GM12878 (cell line): ENCODE measurements around the gene EEPD1. TPM values are rescaled to one million over a fixed set of nuclear protein-coding genes. Genes with fewer than 3 reads are reported as not detected.

Source experiments
- ATAC-seq: fragments of 200-7000 bp; cut with Tn5 transposase; 3 replicates; pipeline ENCODE4 v1.9.1; 2020; ENCODE audit warnings: mild to moderate bottlenecking, moderate library complexity
- BruUV-seq: library from RNA; stranded (reverse); fragments of 400-500 nt; replicated peaks from 2 replicates; lab custom pipeline; 2021; lab: Mats Ljungman, UMichigan
- CTCF ChIA-PET: fragments of 300-600 bp; sonication (Branson Sonifier 250); formaldehyde crosslinking; extraction: SDS; loops from one replicate; lab custom pipeline; 2021; ENCODE audit warnings: inconsistent platforms; lab: Yijun Ruan, JAX
- POLR2A ChIA-PET: fragments of 350-600 bp; formaldehyde crosslinking; extraction: SDS; loops from one replicate; lab custom pipeline; 2021; ENCODE audit warnings: inconsistent platforms; lab: Charles Lee
- RAD21 ChIA-PET: fragments of 300-600 bp; sonication (Branson Sonifier 250); formaldehyde crosslinking; loops from one replicate; lab custom pipeline; 2023; ENCODE audit warnings: antibody characterized with exemption; ENCODE audit not compliant: unreplicated experiment; lab: Charles Lee
- SMC1A ChIA-PET: fragments of 300-600 bp; sonication (Branson Sonifier 250); formaldehyde crosslinking; loops from one replicate; lab custom pipeline; 2023; ENCODE audit not compliant: unreplicated experiment, uncharacterized antibody; lab: Charles Lee
- DNase-seq: peaks from one replicate; pipeline ENCODE4 v3.0.0-alpha.2; 2011; ENCODE audit warnings: low read depth, low spot score
- FAIRE-seq: peaks from 3 replicates; lab custom pipeline; 2011; peaks lifted over from hg19 to GRCh38; lab: Jason Lieb, UNC
- H2AFZ ChIP-seq: 2 replicates; pipeline ENCODE4 v1.6.0; 2011; ENCODE audit warnings: low read depth, low read length, control low read depth; ENCODE audit not compliant: control insufficient read depth
- H3K27ac ChIP-seq: 2 replicates; pipeline ENCODE4 v1.5.1; 2011; ENCODE audit warnings: control low read depth; ENCODE audit not compliant: control insufficient read depth, insufficient read depth
- H3K27me3 ChIP-seq, 2 experiments: replicated peaks in 1 of 2; 2 replicates each; pipeline versions ENCODE4 v1.6.0 to v1.6.1; 2011; ENCODE audit warnings: low read length in 1 of 2; ENCODE audit not compliant: control insufficient read depth in 2 of 2, insufficient read depth in 2 of 2
- H3K36me3 ChIP-seq, 2 experiments: 2 replicates each; pipeline ENCODE4 v1.5.1; 2011; ENCODE audit warnings: low read length in 1 of 2; ENCODE audit not compliant: control insufficient read depth in 2 of 2, insufficient read depth in 2 of 2
- H3K4me1 ChIP-seq: 2 replicates; pipeline ENCODE4 v1.6.1; 2011; ENCODE audit warnings: mild to moderate bottlenecking, low read length, moderate library complexity, mixed read lengths; ENCODE audit not compliant: control insufficient read depth, insufficient read depth
- H3K4me2 ChIP-seq: 2 replicates; pipeline ENCODE4 v1.6.0; 2011; ENCODE audit warnings: control low read depth; ENCODE audit not compliant: control insufficient read depth, insufficient read depth
- H3K4me3 ChIP-seq: fragments of 200-600 bp; sonication (generic); 2 replicates; pipeline ENCODE4 v1.5.1; 2016
- H3K79me2 ChIP-seq: 2 replicates; pipeline ENCODE4 v1.6.0; 2011; ENCODE audit warnings: low read length; ENCODE audit not compliant: control insufficient read depth, insufficient read depth
- H3K9ac ChIP-seq: 2 replicates; pipeline ENCODE4 v1.8.0; 2011; ENCODE audit warnings: low read length, control low read depth, mixed read lengths; ENCODE audit not compliant: control insufficient read depth, insufficient read depth
- H3K9me3 ChIP-seq: replicated peaks from 3 replicates; pipeline ENCODE4 v1.5.1; 2011; ENCODE audit warnings: mild to moderate bottlenecking, low read length; ENCODE audit not compliant: control insufficient read depth, insufficient read depth
- H4K20me1 ChIP-seq: 2 replicates; pipeline ENCODE4 v1.6.0; 2011; ENCODE audit not compliant: control insufficient read depth, insufficient read depth
- ELK1 ChIP-seq: IDR thresholded peaks from 2 replicates; pipeline ENCODE4 v1.6.1; 2012; ENCODE audit warnings: low read depth, low read length, improper control_type of control experiment
- ETV6 ChIP-seq, 2 experiments: fragments of 450-650 bp in 1 of 2; IDR thresholded peaks in 1 of 2; conservative IDR thresholded peaks in 1 of 2; 2 replicates each; pipeline ENCODE4 v1.6.1; 2014; ENCODE audit warnings: antibody characterized with exemption in 1 of 2, borderline replicate concordance in 1 of 2, low read depth in 1 of 2, mild to moderate bottlenecking in 1 of 2, moderate library complexity in 1 of 2
- FOS ChIP-seq: IDR thresholded peaks from 3 replicates; pipeline ENCODE4 v1.6.1; 2011; ENCODE audit warnings: borderline replicate concordance; ENCODE audit not compliant: insufficient read length; ENCODE audit errors: extremely low read depth
- MXI1 ChIP-seq: fragments of 150-350 bp; IDR thresholded peaks from 2 replicates; pipeline ENCODE4 v1.6.1; 2011; ENCODE audit warnings: low read depth, mild to moderate bottlenecking, inconsistent platforms, low read length, improper control_type of control experiment
- NFXL1 ChIP-seq: fragments of 450-650 bp; IDR thresholded peaks from 2 replicates; pipeline ENCODE4 v1.6.1; 2017; ENCODE audit warnings: antibody characterized with exemption, mild to moderate bottlenecking, borderline replicate concordance
- RFX5 ChIP-seq: IDR thresholded peaks from 2 replicates; pipeline ENCODE4 v1.6.1; 2011; ENCODE audit warnings: low read depth, low read length, improper control_type of control experiment
- SRF ChIP-seq, 2 experiments: IDR thresholded peaks; 2 replicates each; pipeline ENCODE4 v1.6.1; 2011; ENCODE audit warnings: low read depth in 2 of 2, low read length in 2 of 2, mild to moderate bottlenecking in 1 of 2, moderate library complexity in 1 of 2
- SUZ12 ChIP-seq: fragments of 200-600 bp; sonication (generic); IDR thresholded peaks from one replicate; pipeline ENCODE4 v1.6.1; 2018; ENCODE audit warnings: antibody characterized with exemption, mild to moderate bottlenecking; ENCODE audit not compliant: unreplicated experiment
- WGBS: methylation state at CpG from one replicate; pipeline ENCODE4 v1.1.6; 2016; ENCODE audit warnings: low lambda C conversion rate; ENCODE audit not compliant: insufficient replicate concordance, insufficient coverage; ENCODE audit errors: missing lambda C conversion rate; 5-methylcytosine and 5-hydroxymethylcytosine counted together
- in situ Hi-C: fragments of 300-500 bp; cut with MboI; formaldehyde crosslinking; loops from 9 replicates; pipeline ENCODE4 v1.14.3; 2018; ENCODE audit warnings: mixed read lengths
- intact Hi-C: fragments of 100-400 bp; cut with micrococcal nuclease; formaldehyde crosslinking; loops from one replicate; pipeline ENCODE4 v1.14.2; 2022; ENCODE audit not compliant: unreplicated experiment
- polyA plus RNA-seq, 11 experiments: library from polyadenylated mRNA; depleted of rRNA in 4 of 11; unstranded in 6 of 11; stranded (reverse) in 5 of 11; fragments of >200 nt; fragmentation: Nextera tagmentation in 4 of 11; fragmentation: Illumina TruSeq in 1 of 11; extraction: Ambion mirVana in 4 of 11; extraction: Trizol in 1 of 11; gene quantifications; 1 replicate in 1 of 11; 2 replicates in 10 of 11; pipeline versions ENCODE4 v1.2.1 to v1.2.3, GENCODE V29; 2011 to 2016; ENCODE audit warnings: inconsistent platforms in 2 of 11, missing spikeins in 2 of 11, low read depth in 1 of 11
- total RNA-seq, 4 experiments: library from RNA; depleted of rRNA in 3 of 4; stranded (reverse); fragments of >200 nt in 3 of 4; fragmentation: Illumina TruSeq in 1 of 4; extraction: Trizol in 1 of 4; gene quantifications; 2 replicates each; pipeline versions ENCODE4 v1.2.1 to v1.2.3, GENCODE V29; 2013 to 2021

Gene EEPD1
- total and polyA plus RNA-seq, 10 of the 15 experiments (the other 5 are each of a cell fraction or from before 2014, with no cell fraction given) = 0.24 to 2.8 (median 0.86) TPM; not detected in 1

- BruUV-seq = no TSS peak
- Histone ChIP-seq H3K36me3 (no peaks in the 10 kb centered on the region), H3K4me3 (no peak overlapping the region), H2AFZ (no peak overlapping the region), H3K27ac (no peak overlapping the region), H3K4me1 (no peaks in the 10 kb centered on the region), H3K9me3 (no peaks in the 10 kb centered on the region), H3K79me2 (no peaks in the 10 kb centered on the region), H3K9ac (no peak overlapping the region), H3K4me2 (no peak overlapping the region), H4K20me1 (no peaks in the 10 kb centered on the region), H3K27me3 (no peaks in the 10 kb centered on the region; a peak in 1 of 4 replicates)
- intact Hi-C loops (no loop called here), in situ Hi-C loops (no loop called here)
- ChIA-PET POLR2A (no interaction called here), SMC1A (no interaction called here), CTCF (interaction anchor here (1.4 kb wide), 1 partner anchor 20 kb away, joined by 4 read pairs; no protein-coding TSS in a partner anchor), RAD21 (no interaction called here)
- no peak for ATAC-seq
- WGBS = 100% methylated on average over 3 of the region's 3 CpGs
- TF ChIP-seq MXI1 = no peak
- no peak for TF ChIP-seq ELK1
- no peak for TF ChIP-seq SRF (IDR thresholded peaks at IDR 0.05; ENCODE audit: low read depth in 2 of 2, low read length in 2 of 2)
- TF ChIP-seq SUZ12 = no peak
- no peak for TF ChIP-seq RFX5
- no peak for TF ChIP-seq NFXL1
- no peak for TF ChIP-seq ETV6 (conservative IDR thresholded peaks at IDR 0.05 in 1 of 2, IDR thresholded peaks at IDR 0.05 in 1 of 2; ENCODE audit: borderline replicate concordance in 1 of 2, low read depth in 1 of 2)
- TF ChIP-seq FOS = no peak
- DNase-seq = no peak
- no peak for FAIRE-seq
Observed at GRCh38 chr7:36338256-36338655, 185.2 kb downstream of the EEPD1 start.
